Astrocyte of the cerebellum (primary cell): ENCODE data around the gene DOP1B.
"Not testable (repeated sequence)": the region's sequence is repeated elsewhere in the genome, so short reads cannot be mapped to it uniquely, and the experiment has no call there.

ENCODE experiments used
- DNase-seq: peaks from one replicate; pipeline ENCODE4 v3.0.0-alpha.2; 2011; ENCODE audit warnings: low read depth
- H3K4me3 ChIP-seq: 2 replicates; pipeline ENCODE4 v1.5.1; 2011; ENCODE audit warnings: mild to moderate bottlenecking, low read depth, low read length, moderate library complexity
- in situ Hi-C: cut with HindIII; loops from 2 replicates; pipeline ENCODE4 v1.10.0; 2017; ENCODE audit warnings: low sequenced_read_pairs
- TF ChIP-seq, protein P1 (sequence below): IDR thresholded peaks from 2 replicates; pipeline ENCODE4 v1.5.1; 2012; ENCODE audit warnings: low read length, low read depth, moderate library complexity, mild to moderate bottlenecking; ENCODE audit errors: missing control alignments

The DOP1B gene

DNA sequence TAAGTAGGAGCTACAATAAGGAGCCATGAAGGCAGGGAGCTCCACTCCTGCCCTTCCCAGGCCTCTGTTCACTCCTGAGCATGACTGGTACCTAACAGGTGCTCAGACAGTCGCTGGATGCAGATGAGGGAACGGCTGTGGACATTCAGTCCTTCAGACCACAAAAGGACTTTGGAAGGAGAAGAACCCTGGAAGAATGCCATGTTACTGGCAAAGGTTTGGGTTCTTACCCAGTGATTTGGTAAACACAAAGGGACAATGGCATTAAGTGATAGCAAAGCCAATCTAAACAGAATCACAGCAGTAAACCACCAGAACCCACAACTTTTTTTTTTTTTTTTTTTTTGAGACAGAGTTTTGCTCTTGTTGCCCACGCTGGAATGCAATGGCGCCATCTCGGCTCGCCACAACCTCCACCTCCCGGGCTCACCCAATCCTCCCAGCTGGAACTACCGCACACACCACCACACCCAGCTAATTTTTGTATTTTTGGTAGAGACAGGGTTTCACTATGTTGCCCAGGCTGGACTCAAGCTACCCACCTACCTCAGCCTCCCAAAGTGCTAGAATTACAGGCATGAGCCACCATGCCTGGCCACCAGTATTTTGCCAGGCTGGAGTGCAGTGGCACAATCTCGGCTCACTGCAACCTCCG is 29.2 kb upstream of the DOP1B start:
- DNase-seq, result no peak
- in situ Hi-C loops, result no loop called here
- no peak overlapping the region for H3K4me3 ChIP-seq
- TF ChIP-seq, protein P1, sequence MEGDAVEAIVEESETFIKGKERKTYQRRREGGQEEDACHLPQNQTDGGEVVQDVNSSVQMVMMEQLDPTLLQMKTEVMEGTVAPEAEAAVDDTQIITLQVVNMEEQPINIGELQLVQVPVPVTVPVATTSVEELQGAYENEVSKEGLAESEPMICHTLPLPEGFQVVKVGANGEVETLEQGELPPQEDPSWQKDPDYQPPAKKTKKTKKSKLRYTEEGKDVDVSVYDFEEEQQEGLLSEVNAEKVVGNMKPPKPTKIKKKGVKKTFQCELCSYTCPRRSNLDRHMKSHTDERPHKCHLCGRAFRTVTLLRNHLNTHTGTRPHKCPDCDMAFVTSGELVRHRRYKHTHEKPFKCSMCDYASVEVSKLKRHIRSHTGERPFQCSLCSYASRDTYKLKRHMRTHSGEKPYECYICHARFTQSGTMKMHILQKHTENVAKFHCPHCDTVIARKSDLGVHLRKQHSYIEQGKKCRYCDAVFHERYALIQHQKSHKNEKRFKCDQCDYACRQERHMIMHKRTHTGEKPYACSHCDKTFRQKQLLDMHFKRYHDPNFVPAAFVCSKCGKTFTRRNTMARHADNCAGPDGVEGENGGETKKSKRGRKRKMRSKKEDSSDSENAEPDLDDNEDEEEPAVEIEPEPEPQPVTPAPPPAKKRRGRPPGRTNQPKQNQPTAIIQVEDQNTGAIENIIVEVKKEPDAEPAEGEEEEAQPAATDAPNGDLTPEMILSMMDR, result no peak

DNA sequence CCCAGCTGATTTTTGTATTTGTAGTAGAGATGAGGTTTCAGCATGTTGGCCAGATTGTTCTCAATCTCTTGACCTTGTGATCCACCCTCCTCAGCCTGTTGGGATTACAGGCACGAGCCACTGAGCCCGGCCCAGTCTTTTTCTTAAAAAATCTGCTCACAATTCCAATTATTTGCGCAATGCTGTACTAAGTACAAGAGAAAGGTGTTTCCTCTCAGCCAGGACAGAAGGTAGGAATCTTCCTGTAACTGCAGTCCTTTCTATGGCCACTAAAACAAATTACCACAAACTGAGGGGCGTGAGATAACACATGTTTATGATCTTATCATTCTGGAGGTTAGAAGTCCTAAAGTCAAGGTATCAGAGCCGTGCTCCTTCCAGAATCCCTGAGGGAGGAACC is 28.6 kb upstream of the DOP1B start:
- in situ Hi-C loops, result no loop called here
- no peak for DNase-seq
- H3K4me3 ChIP-seq, result no peak overlapping the region
- TF ChIP-seq, protein P1, result no peak

DNA sequence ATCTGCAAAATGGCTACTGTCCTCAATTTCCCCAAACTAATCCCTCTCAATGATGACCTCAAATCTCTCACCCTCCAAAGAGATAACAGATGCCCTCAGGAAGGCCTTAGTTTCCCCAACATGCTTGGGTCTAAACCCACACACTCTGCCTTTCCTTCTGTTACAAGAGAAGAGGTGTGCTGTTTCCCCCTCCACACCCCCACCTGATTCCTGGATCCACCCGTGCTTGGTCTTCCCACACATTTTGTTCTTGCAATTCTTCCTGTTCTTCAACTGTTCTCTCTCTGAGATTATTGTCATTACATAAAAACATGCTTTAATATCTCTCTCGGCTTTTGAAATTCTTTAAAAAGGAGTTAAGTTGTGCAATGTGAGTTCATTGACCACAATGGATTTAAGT is 27.4 kb upstream of the DOP1B start:
- DNase-seq, result no peak
- H3K4me3 ChIP-seq, result no peak overlapping the region
- in situ Hi-C loops, result no loop called here

DNA sequence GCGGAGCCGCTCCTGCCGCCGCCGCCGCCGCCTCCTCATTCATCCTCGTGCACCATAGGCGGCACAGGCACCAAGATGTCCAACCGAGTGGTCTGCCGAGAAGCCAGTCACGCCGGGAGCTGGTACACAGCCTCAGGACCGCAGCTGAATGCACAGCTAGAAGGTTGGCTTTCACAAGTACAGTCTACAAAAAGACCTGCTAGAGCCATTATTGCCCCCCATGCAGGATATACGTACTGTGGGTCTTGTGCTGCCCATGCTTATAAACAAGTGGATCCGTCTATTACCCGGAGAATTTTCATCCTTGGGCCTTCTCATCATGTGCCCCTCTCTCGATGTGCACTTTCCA is 26.2 kb upstream of the DOP1B start:
- in situ Hi-C loops, DNase-seq: not testable (repeated sequence)
- peak overlapping the region; percentile 22 for H3K4me3 ChIP-seq

More for the DNA sequence above, 27.4 kb upstream of the DOP1B start:
- TF ChIP-seq, protein P1, result no peak

DNA sequence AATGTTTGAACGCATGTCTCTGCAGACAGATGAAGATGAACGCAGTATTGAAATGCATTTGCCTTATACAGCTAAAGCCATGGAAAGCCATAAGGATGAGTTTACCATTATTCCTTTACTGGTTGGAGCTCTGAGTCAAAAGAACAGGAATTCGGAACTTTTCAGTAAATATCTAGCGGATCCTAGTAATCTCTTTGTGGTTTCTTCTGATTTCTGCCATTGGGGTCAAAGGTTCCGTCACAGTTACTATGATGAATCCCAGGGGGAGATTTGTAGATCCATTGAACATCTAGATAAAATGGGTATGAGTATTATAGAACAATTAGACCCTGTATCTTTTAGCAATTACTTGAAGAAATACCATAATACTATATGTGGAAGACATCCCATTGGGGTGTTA is 25.8 kb upstream of the DOP1B start:
- H3K4me3 ChIP-seq, in situ Hi-C loops, DNase-seq: not testable (repeated sequence)

DNA sequence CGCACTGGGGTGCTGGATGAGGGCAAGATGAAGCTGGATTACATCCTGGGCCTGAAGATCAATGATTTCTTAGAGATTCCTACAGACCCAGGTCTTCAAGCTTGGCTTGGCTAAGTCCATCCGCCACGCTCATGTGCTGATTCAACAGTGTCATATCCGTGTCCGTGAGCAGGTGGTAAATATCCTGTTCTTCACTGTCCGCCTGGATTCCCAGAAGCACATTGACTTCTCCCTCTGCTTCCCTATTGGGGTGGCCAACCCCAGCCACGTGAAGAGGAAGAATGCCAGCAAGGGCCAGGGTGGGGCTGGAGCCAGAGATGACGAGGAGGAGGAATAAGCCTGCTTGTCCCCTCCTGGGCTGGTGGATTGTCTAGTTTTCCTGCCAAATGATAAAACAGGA is 23.9 kb upstream of the DOP1B start:
- no peak for DNase-seq
- no peak overlapping the region for H3K4me3 ChIP-seq
- TF ChIP-seq, protein P1, result no peak
- in situ Hi-C loops, result no loop called here

DNA sequence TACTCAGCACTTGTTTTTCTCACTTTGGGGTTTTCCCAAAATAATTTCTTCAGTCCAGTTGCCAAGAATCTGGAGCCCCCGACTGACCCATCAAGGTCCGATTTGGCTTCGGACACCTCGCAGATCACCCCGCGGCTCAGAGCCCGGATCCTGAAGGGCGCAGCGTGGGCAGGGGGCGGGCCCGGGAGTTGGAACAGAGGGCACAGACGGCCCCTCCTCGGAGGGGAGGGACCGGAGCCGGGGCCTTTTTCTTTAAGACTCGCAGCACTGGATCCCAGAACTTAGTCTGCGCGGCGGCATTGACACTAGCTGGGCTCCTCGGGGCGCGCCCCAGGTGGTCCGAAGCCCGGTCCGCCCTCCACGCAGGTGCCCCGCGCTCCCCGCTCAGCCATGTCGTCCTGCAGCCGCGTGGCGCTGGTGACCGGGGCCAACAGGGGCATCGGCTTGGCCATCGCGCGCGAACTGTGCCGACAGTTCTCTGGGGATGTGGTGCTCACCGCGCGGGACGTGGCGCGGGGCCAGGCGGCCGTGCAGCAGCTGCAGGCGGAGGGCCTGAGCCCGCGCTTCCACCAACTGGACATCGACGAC is 21.7 kb upstream of the DOP1B start, which contains the start of gene CBR3:
TSS of gene CBR3 (plus strand) at position 277 of the 588 bp plus-strand sequence. CDS start at position 391, 114 bp downstream.
- in situ Hi-C loops, result no loop called here
- peak within 1 kb of the TSS; percentile 60 for H3K4me3 ChIP-seq
- TF ChIP-seq, protein P1, result no peak
- no peak for DNase-seq
